HG03571 (cell line): Measurements from ENCODE around the gene NFE2L2.
"Not testable (repeated sequence)": the region's sequence is repeated elsewhere in the genome, so short reads cannot be mapped to it uniquely, and the experiment has no call there.

Source experiments
- ATAC-seq: cut with Tn5 transposase; IDR thresholded peaks from one replicate; pipeline ENCODE4 v1.9.1; 2021; ENCODE audit not compliant: unreplicated experiment

The NFE2L2 gene

GRCh38 chr2:177264693-177265587 is at the start of gene NFE2L2:
TSS of gene NFE2L2 (minus strand) at chr2:177264727. CDS start at chr2:177264576, 151 bp downstream.
- peak; percentile 56 for ATAC-seq

GRCh38 chr2:177314194-177314593 is 49.7 kb upstream of the NFE2L2 start:
- ATAC-seq, result no peak

- ATAC-seq, result no peak
Observed at GRCh38 chr2:177313162-177313781, 48.7 kb upstream of the NFE2L2 start.

- ATAC-seq, result no peak
Observed at GRCh38 chr2:177312562-177312961, 48.0 kb upstream of the NFE2L2 start.

- not testable (repeated sequence) for ATAC-seq
Observed at GRCh38 chr2:177309672-177310309, 45.3 kb upstream of the NFE2L2 start.

- ATAC-seq, result no peak
Observed at GRCh38 chr2:177306550-177306949, 42.0 kb upstream of the NFE2L2 start.

GRCh38 chr2:177303939-177304338 is 39.4 kb upstream of the NFE2L2 start:
- no peak for ATAC-seq

GRCh38 chr2:177302552-177302951 is 38.0 kb upstream of the NFE2L2 start:
- no peak for ATAC-seq

- ATAC-seq, result no peak
Observed at GRCh38 chr2:177298191-177298590, 33.7 kb upstream of the NFE2L2 start.

- no peak for ATAC-seq
Observed at GRCh38 chr2:177296040-177296439, 31.5 kb upstream of the NFE2L2 start.

GRCh38 chr2:177295484-177295883 is 31.0 kb upstream of the NFE2L2 start:
- ATAC-seq, result no peak

GRCh38 chr2:177291701-177292100 is 27.2 kb upstream of the NFE2L2 start:
- ATAC-seq, result no peak

GRCh38 chr2:177289824-177290628 is 25.5 kb upstream of the NFE2L2 start:
- peak; percentile 75 for ATAC-seq

- no peak for ATAC-seq
Observed at GRCh38 chr2:177287814-177288213, 23.3 kb upstream of the NFE2L2 start.

GRCh38 chr2:177285892-177286715 is 21.6 kb upstream of the NFE2L2 start:
- ATAC-seq, result no peak

GRCh38 chr2:177284531-177284930 is 20.0 kb upstream of the NFE2L2 start:
- ATAC-seq, result no peak

GRCh38 chr2:177283906-177284305 is 19.4 kb upstream of the NFE2L2 start:
- no peak for ATAC-seq

- no peak for ATAC-seq
Observed at GRCh38 chr2:177282787-177283572, 18.5 kb upstream of the NFE2L2 start.

- no peak for ATAC-seq
Observed at GRCh38 chr2:177282181-177282641, 17.7 kb upstream of the NFE2L2 start.
